Measurements from ENCODE around the gene APOL5. TPM values are rescaled to one million over a fixed set of nuclear protein-coding genes. Genes with fewer than 3 reads are reported as not detected.

Gene APOL5
- total and polyA plus RNA-seq, 9 of the 15 experiments (the other 6 are each of a cell fraction or from before 2014, with no cell fraction given): not detected

GRCh38 chr22:35769974-35770373 is 52.3 kb downstream of the APOL5 start (continued):
- no peak for TF ChIP-seq E2F8 (IDR thresholded peaks at IDR 0.05; ENCODE audit: low read depth, partially characterized antibody)
- no peak for TF ChIP-seq ZBTB40 (IDR thresholded peaks at IDR 0.05)
- no peak for TF ChIP-seq ZBTB40 (CRISPR knock-in tag; IDR thresholded peaks at IDR 0.05)
